GM12864 (cell line): ENCODE results near the gene SLC35A2.

Source experiments
- DNase-seq: peaks from one replicate; pipeline ENCODE4 v3.0.0-alpha.2; 2011; ENCODE audit warnings: low read depth
- H3K4me3 ChIP-seq: 2 replicates; pipeline ENCODE4 v1.5.1; 2011; ENCODE audit warnings: mild to moderate bottlenecking, low read depth, low read length, control low read depth
- TF ChIP-seq, protein P1 (sequence below): IDR thresholded peaks from 2 replicates; pipeline ENCODE4 v1.5.1; 2011; ENCODE audit warnings: low read depth, mild to moderate bottlenecking, moderate library complexity, low read length, control low read depth, inconsistent platforms; ENCODE audit errors: missing control alignments

SLC35A2 gene

DNA sequence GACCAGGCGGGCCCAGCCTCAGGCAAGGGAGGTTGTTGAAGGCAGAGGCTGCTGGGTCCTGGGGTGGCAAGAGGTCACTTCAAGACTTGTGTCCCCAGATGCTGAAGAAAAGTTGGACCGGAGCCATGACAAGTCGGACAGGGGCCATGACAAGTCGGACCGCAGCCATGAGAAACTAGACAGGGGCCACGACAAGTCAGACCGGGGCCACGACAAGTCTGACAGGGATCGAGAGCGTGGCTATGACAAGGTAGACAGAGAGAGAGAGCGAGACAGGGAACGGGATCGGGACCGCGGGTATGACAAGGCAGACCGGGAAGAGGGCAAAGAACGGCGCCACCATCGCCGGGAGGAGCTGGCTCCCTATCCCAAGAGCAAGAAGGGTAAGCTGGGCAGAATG lies 9.3 kb downstream of the SLC35A2 start:
- H3K4me3 ChIP-seq, result no peak overlapping the region
- TF ChIP-seq, protein P1, sequence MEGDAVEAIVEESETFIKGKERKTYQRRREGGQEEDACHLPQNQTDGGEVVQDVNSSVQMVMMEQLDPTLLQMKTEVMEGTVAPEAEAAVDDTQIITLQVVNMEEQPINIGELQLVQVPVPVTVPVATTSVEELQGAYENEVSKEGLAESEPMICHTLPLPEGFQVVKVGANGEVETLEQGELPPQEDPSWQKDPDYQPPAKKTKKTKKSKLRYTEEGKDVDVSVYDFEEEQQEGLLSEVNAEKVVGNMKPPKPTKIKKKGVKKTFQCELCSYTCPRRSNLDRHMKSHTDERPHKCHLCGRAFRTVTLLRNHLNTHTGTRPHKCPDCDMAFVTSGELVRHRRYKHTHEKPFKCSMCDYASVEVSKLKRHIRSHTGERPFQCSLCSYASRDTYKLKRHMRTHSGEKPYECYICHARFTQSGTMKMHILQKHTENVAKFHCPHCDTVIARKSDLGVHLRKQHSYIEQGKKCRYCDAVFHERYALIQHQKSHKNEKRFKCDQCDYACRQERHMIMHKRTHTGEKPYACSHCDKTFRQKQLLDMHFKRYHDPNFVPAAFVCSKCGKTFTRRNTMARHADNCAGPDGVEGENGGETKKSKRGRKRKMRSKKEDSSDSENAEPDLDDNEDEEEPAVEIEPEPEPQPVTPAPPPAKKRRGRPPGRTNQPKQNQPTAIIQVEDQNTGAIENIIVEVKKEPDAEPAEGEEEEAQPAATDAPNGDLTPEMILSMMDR, result no peak
- no peak for DNase-seq

DNA sequence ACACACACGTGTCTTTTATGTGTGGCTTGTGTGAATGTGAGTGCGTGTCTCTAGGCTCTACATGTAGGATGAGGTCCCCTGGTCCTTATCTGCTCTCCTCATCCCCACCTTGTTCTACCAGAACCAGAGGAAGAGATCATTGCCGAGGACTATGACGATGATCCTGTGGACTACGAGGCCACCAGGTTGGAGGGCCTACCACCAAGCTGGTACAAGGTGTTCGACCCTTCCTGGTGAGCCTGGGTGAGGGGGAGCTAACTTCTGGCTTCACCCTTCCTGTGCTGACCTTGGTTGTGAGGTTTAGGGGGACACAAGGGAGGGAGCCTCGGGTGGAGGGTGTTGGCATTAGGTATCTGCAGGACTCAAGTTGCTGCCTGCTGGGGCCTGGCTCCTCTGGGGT lies 10.4 kb downstream of the SLC35A2 start:
- TF ChIP-seq, protein P1, result no peak
- no peak for DNase-seq
- H3K4me3 ChIP-seq, result no peak overlapping the region

DNA sequence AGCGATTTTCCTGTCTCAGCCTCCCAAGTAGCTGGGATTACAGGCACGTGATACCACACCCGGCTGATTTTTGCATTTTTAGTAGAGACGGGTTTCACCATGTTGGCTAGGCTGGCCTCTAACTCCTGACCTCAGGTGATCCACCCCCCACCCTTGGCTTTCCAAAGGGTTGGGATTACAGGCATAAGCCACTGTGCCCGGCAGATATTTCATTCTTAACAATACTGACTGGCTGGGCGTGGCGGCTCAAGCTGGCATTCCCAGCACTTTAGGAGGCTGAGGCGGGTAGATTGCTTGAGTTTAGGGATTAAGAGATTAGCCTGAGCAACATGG lies 12.4 kb downstream of the SLC35A2 start:
- TF ChIP-seq, protein P1, result no peak
- no peak for DNase-seq
- peak overlapping the region; percentile 91; the same call in 1 of the 2 replicates for H3K4me3 ChIP-seq

DNA sequence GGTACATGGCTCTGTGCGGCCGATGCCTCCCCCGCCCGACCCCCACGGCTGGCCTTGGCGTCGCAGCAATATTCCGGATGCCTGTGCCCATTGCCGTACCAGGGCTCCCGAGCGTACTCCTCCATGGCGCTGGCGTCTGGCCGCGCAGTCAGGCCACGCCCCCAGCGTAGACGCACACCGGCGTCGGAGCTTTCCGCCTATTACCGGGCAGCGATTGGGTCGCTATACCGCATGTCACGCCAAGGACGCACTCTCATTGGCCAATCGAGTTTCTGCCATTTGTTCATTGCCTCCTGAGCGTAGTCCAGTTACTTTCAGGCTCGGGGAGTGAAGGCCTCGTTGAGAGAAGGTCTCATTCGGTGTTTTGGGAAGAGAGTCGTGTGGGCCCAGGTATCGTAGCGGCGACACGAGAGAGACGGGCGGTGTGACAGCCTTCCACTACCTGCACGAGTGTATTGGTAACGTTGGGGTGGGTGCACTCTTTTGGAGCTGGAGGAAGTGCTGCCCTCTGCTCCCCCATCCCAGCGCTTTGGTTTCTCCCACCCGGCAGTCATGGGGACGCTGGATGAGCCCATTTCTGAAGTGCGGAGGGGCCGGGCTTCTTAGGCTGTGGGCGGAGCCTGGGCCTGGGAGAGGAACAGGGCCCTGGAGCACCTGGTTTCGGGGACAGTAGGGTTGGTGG lies 13.7 kb downstream of the SLC35A2 start, which contains the start of the genes PQBP1 and TIMM17B:
PQBP1 (plus strand) TSS at position 306 of the 682 bp plus-strand sequence. CDS start 580 bp downstream, outside the sequence.
TIMM17B (minus strand) TSS at position 144 of the 682 bp plus-strand sequence; CDS start at position 125, 19 bp downstream.
- DNase-seq, result peak; percentile 91
- peak within 1 kb of the TSS; percentile 91 for H3K4me3 ChIP-seq
- TF ChIP-seq, protein P1, result no peak

DNA sequence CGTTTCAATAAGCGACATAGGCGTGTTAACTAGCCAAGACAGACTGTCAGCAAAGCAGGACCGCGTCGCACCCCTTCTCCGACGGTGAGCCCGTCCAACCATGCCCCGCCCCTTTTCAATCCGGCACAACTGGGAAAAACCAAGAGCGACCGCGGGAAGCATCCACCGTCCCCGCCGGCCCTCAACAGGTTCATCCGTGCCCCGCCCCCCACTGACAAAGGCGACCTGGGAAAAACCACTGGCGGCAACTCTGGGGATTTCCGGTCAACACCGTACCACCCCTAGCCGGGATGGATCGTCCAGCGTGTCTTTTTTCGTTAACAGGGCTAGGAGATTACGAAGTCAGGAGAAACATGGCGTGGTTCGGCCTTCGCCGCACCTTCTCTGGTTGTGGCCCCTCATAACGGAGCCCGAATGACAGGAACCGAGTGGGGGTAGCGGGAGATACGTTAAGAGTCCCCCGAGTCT lies 14.3 kb downstream of the SLC35A2 start:
- TF ChIP-seq, protein P1, result no peak
- H3K4me3 ChIP-seq, result peak overlapping the region; percentile 91
- DNase-seq, result no peak

DNA sequence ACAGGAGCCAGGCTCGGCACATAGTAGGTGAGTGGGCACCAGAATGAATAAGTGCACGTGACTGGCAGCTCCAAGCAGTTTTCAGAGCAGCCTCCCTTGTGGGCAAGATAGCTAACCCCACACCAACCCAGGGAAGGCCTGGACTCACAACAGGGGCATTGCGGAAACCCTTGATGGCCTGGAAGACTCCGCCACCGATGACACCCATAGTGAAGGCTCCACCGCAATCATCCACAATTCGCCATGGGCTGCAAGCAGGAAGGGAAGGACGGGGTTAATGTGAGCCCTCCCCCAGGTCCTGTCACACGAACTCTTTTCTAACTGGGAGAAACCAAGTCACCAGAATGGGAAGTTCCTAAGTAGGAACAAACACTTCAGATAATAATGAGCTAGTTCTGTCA lies 14.8 kb downstream of the SLC35A2 start:
- TF ChIP-seq, protein P1, result no peak
- peak overlapping the region; percentile 91 for H3K4me3 ChIP-seq
- DNase-seq, result no peak

DNA sequence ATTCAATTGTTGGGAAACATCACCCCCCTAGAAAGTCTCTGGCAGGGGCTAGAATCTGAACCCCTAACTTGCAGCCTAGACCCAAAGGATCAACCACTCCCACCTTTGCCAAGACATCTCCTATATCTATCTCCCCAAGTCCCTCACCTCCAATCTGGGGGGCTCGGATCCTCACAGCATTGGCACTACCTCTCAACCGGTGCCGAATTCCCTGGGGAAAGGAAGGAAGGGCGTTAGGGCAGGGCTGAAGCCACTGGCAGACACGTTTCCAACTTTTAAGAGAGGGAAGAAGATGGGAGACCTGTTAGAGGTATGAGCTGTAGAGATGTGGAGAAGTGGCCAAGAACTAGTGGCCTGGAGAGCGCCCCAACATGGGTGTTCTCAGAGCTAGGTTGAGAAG lies 16.6 kb downstream of the SLC35A2 start:
- TF ChIP-seq, protein P1, result no peak

More for the DNA sequence above, 16.6 kb downstream of the SLC35A2 start:
- no peak overlapping the region for H3K4me3 ChIP-seq
- DNase-seq, result no peak
